ENCODE data around the gene FAM237B. TPM values are rescaled to one million over a fixed set of nuclear protein-coding genes. Genes with fewer than 3 reads are reported as not detected.
A peak's percentile ranks its signal among the peaks of the same experiment; 100 is the strongest.

Gene FAM237B
- total and polyA plus RNA-seq, 11 donors: not detected

DNA sequence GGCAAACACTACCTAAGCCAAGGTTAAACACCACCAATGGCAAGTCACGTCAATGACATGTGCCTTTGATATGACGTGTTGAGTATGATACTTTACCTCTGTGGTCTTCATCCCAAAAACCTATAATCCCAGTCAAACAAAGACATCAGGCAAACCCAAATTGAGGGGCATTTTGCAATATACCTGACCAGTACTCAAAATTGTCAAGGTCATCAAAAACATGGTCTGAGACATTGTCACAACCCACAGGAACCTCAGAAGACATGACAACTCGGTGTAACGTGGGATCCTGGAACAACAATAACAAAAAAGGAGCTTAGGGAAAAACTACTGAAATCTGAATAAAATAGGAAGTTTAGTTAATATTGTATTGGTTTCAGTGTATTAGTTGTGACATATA lies 7.2 kb downstream of the FAM237B start:
- ATAC-seq (no peak), DNase-seq (no peak)
- no peak overlapping the region for H3K4me3 ChIP-seq
- 68 to 70% (median 69%) methylated on average over 4 of the region's 4 CpGs for WGBS, 4 donors
- H3K9me3 ChIP-seq: no peaks in the 10 kb centered on the region
- TF ChIP-seq POLR2A (IDR thresholded peaks at IDR 0.05): no peak
- TF ChIP-seq, protein P1, sequence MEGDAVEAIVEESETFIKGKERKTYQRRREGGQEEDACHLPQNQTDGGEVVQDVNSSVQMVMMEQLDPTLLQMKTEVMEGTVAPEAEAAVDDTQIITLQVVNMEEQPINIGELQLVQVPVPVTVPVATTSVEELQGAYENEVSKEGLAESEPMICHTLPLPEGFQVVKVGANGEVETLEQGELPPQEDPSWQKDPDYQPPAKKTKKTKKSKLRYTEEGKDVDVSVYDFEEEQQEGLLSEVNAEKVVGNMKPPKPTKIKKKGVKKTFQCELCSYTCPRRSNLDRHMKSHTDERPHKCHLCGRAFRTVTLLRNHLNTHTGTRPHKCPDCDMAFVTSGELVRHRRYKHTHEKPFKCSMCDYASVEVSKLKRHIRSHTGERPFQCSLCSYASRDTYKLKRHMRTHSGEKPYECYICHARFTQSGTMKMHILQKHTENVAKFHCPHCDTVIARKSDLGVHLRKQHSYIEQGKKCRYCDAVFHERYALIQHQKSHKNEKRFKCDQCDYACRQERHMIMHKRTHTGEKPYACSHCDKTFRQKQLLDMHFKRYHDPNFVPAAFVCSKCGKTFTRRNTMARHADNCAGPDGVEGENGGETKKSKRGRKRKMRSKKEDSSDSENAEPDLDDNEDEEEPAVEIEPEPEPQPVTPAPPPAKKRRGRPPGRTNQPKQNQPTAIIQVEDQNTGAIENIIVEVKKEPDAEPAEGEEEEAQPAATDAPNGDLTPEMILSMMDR (IDR thresholded peaks at IDR 0.05): no peak
- intact Hi-C loops (cut with DNase I): loop anchor here in 4 of 10 donors (5.0 to 10.0 kb wide), 2 partner anchors 111 to 113 kb away; no protein-coding TSS in a partner anchor
- no peaks in the 10 kb centered on the region for H3K4me1 ChIP-seq
- H3K27me3 ChIP-seq: peaks cover 0 to 14% (median 0%) of the 10 kb centered on the region in 9 donors
- H3K27ac ChIP-seq: no peak overlapping the region
- H3K36me3 ChIP-seq: peaks cover 0 to 13% (median 0%) of the 10 kb centered on the region in 9 donors

DNA sequence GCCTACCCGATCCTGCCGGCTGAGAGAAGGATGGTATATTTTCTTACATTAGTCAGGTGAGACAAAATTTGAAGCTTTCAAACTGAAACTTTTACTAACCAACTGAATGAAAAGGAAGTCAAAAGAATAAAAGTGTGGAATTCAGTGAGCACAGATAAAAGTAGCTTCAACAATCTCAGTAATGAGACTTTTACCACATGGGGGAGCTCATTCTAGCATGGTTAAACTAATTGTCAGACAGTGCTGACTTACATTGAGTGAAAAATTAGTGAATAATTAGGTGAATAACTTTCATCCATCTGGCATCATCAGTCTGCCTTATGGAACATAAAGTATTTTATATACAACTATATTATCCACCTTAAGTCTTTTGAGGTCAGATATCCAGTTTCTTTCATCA lies 8.4 kb downstream of the FAM237B start:
- DNase-seq (no peak), ATAC-seq (no peak)
- Histone ChIP-seq H3K36me3 (peaks cover 0 to 24% (median 4%) of the 10 kb centered on the region in 9 donors), H3K27me3 (peaks cover 0 to 10% (median 0%) of the 10 kb centered on the region in 9 donors), H3K4me3 (no peak overlapping the region), H3K4me1 (no peaks in the 10 kb centered on the region), H3K9me3 (no peaks in the 10 kb centered on the region), H3K27ac (no peak overlapping the region)
- WGBS, 4 donors: 79 to 89% (median 82%) methylated on average over 2 of the region's 2 CpGs
- TF ChIP-seq POLR2A (IDR thresholded peaks at IDR 0.05): no peak
- TF ChIP-seq, protein P1 (IDR thresholded peaks at IDR 0.05): peak in 6 of 12 donors; percentile 6 to 37 (median 23)
- intact Hi-C loops (cut with DNase I): loop anchor here in 4 of 10 donors (5.0 to 10.0 kb wide), 2 partner anchors 112 to 115 kb away; no protein-coding TSS in a partner anchor

DNA sequence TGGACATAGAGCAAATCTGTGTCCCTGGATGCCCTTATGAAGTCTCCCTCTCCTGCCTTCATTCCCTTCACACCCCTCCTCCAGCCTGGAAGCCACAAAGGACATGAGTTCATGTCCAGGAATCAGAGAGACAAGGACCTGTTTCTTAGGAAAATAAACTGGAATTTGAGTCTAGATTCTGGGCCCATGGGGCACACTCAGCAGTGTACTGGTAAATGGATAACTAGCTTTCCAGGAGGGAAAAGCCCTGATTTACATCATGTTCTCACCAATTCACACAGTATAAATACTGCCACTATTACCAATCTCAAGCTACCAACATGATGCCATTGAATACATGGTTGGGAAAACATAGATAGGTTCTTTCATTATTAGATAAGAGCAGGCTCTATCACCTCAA lies 9.9 kb downstream of the FAM237B start:
- Histone ChIP-seq H3K36me3 (peaks cover 0 to 30% (median 7%) of the 10 kb centered on the region in 9 donors), H3K4me3 (no peak overlapping the region), H3K4me1 (no peaks in the 10 kb centered on the region), H3K9me3 (no peaks in the 10 kb centered on the region), H3K27ac (no peak overlapping the region), H3K27me3 (no peaks in the 10 kb centered on the region)
- intact Hi-C loops (cut with DNase I): loop anchor here in 4 of 10 donors (5.0 to 10.0 kb wide), 2 partner anchors 114 to 116 kb away; no protein-coding TSS in a partner anchor
- ATAC-seq: no peak
- no peak for DNase-seq
- TF ChIP-seq, protein P1 (IDR thresholded peaks at IDR 0.05): no peak
- no peak for TF ChIP-seq POLR2A (IDR thresholded peaks at IDR 0.05)

DNA sequence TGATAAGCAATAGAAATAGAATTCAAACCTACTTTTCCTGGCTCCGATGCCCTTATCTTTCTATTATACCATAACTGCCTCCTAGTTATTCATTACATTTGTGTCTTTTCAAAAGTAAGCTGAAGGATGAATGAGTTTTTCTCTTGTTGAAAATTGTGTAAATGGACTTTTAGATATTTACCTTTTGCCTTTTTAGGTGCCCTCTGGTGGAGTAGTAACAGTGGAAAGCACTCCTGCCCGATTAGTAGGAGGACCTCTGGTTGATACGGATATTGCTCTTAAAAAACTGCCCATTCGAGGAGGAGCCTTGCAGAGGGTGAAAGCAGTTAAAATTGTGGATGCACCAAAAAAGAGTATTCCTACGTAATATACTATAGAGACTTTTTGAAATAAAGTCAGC lies 11.2 kb downstream of the FAM237B start:
- 83 to 86% (median 85%) methylated on average over 5 of the region's 5 CpGs for WGBS, 4 donors
- DNase-seq (no peak), ATAC-seq (no peak)
- Histone ChIP-seq H3K27me3 (no peaks in the 10 kb centered on the region), H3K36me3 (peaks cover 0 to 30% (median 7%) of the 10 kb centered on the region in 9 donors), H3K4me1 (no peaks in the 10 kb centered on the region), H3K9me3 (no peaks in the 10 kb centered on the region), H3K4me3 (no peak overlapping the region), H3K27ac (no peak overlapping the region)
- no peak for TF ChIP-seq POLR2A (IDR thresholded peaks at IDR 0.05)
- TF ChIP-seq, protein P1 (IDR thresholded peaks at IDR 0.05): no peak
- intact Hi-C loops (cut with DNase I): loop anchor here in 4 of 10 donors (5.0 to 10.0 kb wide), 2 partner anchors 115 to 117 kb away; no protein-coding TSS in a partner anchor
